Prostate gland (tissue), 2 donors: ENCODE data around the gene RCOR1. TPM values are rescaled to one million over a fixed set of nuclear protein-coding genes. Genes with fewer than 3 reads are reported as not detected.

Experiments
- DNase-seq: peaks from one replicate; pipeline ENCODE4 v3.0.0-alpha.2; 2019; ENCODE audit warnings: low spot score
- H3K27ac ChIP-seq, 2 donors: fragments of 200-600 bp; sonication (generic); 2 replicates each; pipeline ENCODE4 v1.5.1; 2017 to 2019
- H3K27me3 ChIP-seq: fragments of 200-600 bp; sonication (generic); replicated peaks from 2 replicates; pipeline ENCODE4 v1.5.1; 2019; ENCODE audit not compliant: insufficient read depth
- H3K36me3 ChIP-seq, 2 donors: fragments of 200-600 bp; sonication (generic); 1 replicate in 1 of 2; 2 replicates in 1 of 2; pipeline versions ENCODE4 v1.5.1 to v1.8.1; 2017 to 2019
- H3K4me1 ChIP-seq: fragments of 200-600 bp; sonication (generic); replicated peaks from 2 replicates; pipeline ENCODE4 v1.5.1; 2019
- H3K4me3 ChIP-seq, 2 donors: fragments of 200-600 bp; sonication (generic); 2 replicates each; pipeline ENCODE4 v1.5.1; 2017 to 2019
- H3K9me3 ChIP-seq: fragments of 200-600 bp; sonication (generic); 2 replicates; pipeline ENCODE4 v1.5.1; 2017
- CTCF ChIP-seq, 4 experiments: fragments of 200-600 bp in 2 of 4; fragments of 450-650 bp in 2 of 4; sonication (generic) in 2 of 4; IDR thresholded peaks; 1 replicate in 3 of 4; 2 replicates in 1 of 4; pipeline ENCODE4 v1.5.1; 2016 to 2019; ENCODE audit warnings: antibody characterized with exemption in 4 of 4, mild to moderate bottlenecking in 2 of 4, moderate library complexity in 2 of 4
- POLR2A ChIP-seq: fragments of 450-650 bp; IDR thresholded peaks from one replicate; pipeline ENCODE4 v1.6.1; 2016; ENCODE audit warnings: antibody characterized with exemption, mild to moderate bottlenecking
- POLR2AphosphoS5 ChIP-seq: sonication (generic); formaldehyde crosslinking; IDR thresholded peaks from one replicate; pipeline ENCODE4 v1.6.1; 2017; ENCODE audit warnings: antibody characterized with exemption
- WGBS: methylation state at CpG from one replicate; pipeline ENCODE4 v1.1.5; 2018; 5-methylcytosine and 5-hydroxymethylcytosine counted together
- intact Hi-C: fragments of 100-400 bp; cut with DNase I; formaldehyde crosslinking; loops from one replicate; pipeline ENCODE4 v1.14.2; 2022
- total RNA-seq, 2 donors: library from RNA; depleted of rRNA; stranded (reverse); fragments of >200 nt; gene quantifications; one replicate each; pipeline ENCODE4 v1.1.0, GENCODE V29; 2016

Gene RCOR1
- total RNA-seq, 2 donors from 2014 or later, result 14.4 to 26.6 TPM

DNA sequence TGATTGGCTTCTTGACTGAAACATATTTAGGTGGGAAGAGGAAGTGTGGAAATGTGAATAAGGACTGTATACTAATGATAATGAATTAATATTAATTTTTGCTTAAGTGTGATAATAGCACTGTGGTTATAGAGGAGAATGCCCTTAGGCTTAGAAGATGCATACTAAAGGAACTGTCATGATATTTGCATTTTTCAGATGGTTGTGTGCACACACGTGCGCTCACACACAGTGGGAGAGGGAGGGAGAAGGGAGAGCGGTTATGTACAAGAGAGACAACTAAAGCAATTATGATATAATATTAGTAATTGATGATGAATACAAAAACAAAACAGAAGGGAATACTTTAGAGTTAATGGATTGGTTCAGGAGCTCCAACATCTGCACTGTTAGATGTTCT, 54.2 kb downstream of the RCOR1 start:
- no peak overlapping the region for H3K4me3 ChIP-seq
- no peaks in the 10 kb centered on the region for H3K4me1 ChIP-seq
- intact Hi-C loops, result no loop called here
- no peaks in the 10 kb centered on the region for H3K27me3 ChIP-seq
- no peak for TF ChIP-seq POLR2AphosphoS5
- TF ChIP-seq POLR2A, result no peak
- TF ChIP-seq CTCF (IDR thresholded peaks at IDR 0.05), result no peak
- no peaks in the 10 kb centered on the region for H3K9me3 ChIP-seq
- no peaks in the 10 kb centered on the region for H3K36me3 ChIP-seq
- H3K27ac ChIP-seq, result no peak overlapping the region
- WGBS, result 87% methylated on average over 3 of the region's 3 CpGs
- DNase-seq, result no peak

DNA sequence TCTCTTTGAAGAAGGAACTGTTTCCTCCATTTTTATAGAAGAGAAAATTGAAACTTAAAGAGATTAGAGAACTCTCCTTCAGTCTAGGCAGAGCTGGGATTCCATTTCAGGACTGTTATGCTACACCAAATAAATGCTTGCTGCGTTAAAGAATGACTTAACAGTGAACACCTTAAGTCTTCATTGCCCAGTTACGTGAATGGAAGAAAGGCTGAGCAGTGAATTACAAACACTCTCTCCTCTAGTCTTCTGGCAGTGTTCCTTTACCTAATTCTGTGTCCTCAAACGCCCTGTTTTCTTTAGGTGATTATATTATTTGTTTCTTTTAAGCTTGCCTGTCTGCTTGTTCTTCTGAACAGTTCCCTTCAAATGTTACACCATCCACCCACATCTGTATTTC, 59.7 kb downstream of the RCOR1 start:
- DNase-seq, result no peak
- Histone ChIP-seq H3K4me3 (no peak overlapping the region), H3K9me3 (no peaks in the 10 kb centered on the region), H3K27me3 (no peaks in the 10 kb centered on the region), H3K4me1 (no peaks in the 10 kb centered on the region), H3K27ac (no peak overlapping the region), H3K36me3 (no peaks in the 10 kb centered on the region)
- no peak for TF ChIP-seq POLR2A
- TF ChIP-seq POLR2AphosphoS5, result no peak
- no peak for TF ChIP-seq CTCF (IDR thresholded peaks at IDR 0.05)
- intact Hi-C loops, result no loop called here
- 21% methylated on average over 3 of the region's 3 CpGs for WGBS

DNA sequence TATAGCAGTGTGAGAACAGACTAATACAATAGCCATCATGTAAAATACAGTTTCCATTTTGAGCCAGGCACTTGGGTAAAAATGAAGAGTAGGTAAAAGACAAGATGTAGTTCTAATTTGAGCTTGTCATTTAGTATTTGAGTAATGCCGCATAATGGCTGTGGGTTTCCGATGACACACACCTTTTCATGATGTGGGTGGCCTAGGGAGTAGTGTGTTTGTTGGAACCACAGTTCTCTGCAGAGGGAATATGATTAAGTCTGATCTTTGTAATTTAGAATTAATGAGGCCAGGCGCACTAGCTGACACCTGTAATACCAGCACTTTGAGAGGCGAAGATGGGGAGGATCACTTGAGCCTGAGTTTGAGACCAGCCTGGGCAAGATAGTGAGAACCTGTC, 61.8 kb downstream of the RCOR1 start:
- Histone ChIP-seq H3K27ac (no peak overlapping the region), H3K4me1 (no peaks in the 10 kb centered on the region), H3K4me3 (no peak overlapping the region), H3K36me3 (no peaks in the 10 kb centered on the region), H3K27me3 (no peaks in the 10 kb centered on the region), H3K9me3 (no peaks in the 10 kb centered on the region)
- TF ChIP-seq POLR2AphosphoS5 (no peak), POLR2A (no peak), CTCF (IDR thresholded peaks at IDR 0.05) (no peak)
- 93% methylated on average over 4 of the region's 4 CpGs for WGBS
- intact Hi-C loops, result no loop called here
- no peak for DNase-seq

GRCh38 chr14:102655137-102655536, 62.7 kb downstream of the RCOR1 start:
- H3K36me3 ChIP-seq, result no peaks in the 10 kb centered on the region
- DNase-seq, result no peak
- intact Hi-C loops, result no loop called here
- H3K4me3 ChIP-seq, result no peak overlapping the region
- no peak for TF ChIP-seq CTCF (IDR thresholded peaks at IDR 0.05)
- TF ChIP-seq POLR2A, result no peak
- no peak for TF ChIP-seq POLR2AphosphoS5
- H3K27ac ChIP-seq, result no peak overlapping the region
- H3K9me3 ChIP-seq, result no peaks in the 10 kb centered on the region
- H3K4me1 ChIP-seq, result no peaks in the 10 kb centered on the region
- H3K27me3 ChIP-seq, result no peaks in the 10 kb centered on the region

GRCh38 chr14:102659797-102660196, 67.3 kb downstream of the RCOR1 start:
- Histone ChIP-seq H3K27ac (no peak overlapping the region), H3K36me3 (no peaks in the 10 kb centered on the region), H3K4me1 (no peaks in the 10 kb centered on the region), H3K4me3 (no peak overlapping the region), H3K9me3 (no peaks in the 10 kb centered on the region), H3K27me3 (no peaks in the 10 kb centered on the region)
- no peak for TF ChIP-seq POLR2AphosphoS5
- no peak for TF ChIP-seq POLR2A
- no peak for TF ChIP-seq CTCF (IDR thresholded peaks at IDR 0.05)
- 74% methylated on average over 4 of the region's 4 CpGs for WGBS
- intact Hi-C loops, result no loop called here
- DNase-seq, result no peak
